Liver (tissue), 9 donors: Measurements from ENCODE around the gene SFT2D1. TPM values are rescaled to one million over a fixed set of nuclear protein-coding genes. Genes with fewer than 3 reads are reported as not detected.

Experiments used
- DNase-seq: peaks from one replicate; pipeline ENCODE4 v3.0.0-alpha.2; 2017; ENCODE audit warnings: low spot score
- H3K27ac ChIP-seq, 2 donors: one replicate each; pipeline ENCODE4 v1.7.0; 2013; ENCODE audit warnings: inconsistent platforms in 2 of 2, low read length in 2 of 2, control low read depth in 1 of 2, low read depth in 1 of 2, mild to moderate bottlenecking in 1 of 2
- H3K27me3 ChIP-seq, 4 donors: one replicate each; pipeline versions ENCODE4 v1.6.1 to v1.7.0; 2013; ENCODE audit warnings: low read length in 3 of 4, inconsistent platforms in 1 of 4, mild to moderate bottlenecking in 1 of 4, moderate library complexity in 1 of 4; ENCODE audit not compliant: control insufficient read depth in 4 of 4, insufficient read depth in 4 of 4
- H3K36me3 ChIP-seq, 4 donors: one replicate each; pipeline versions ENCODE4 v1.6.1 to v1.7.0; 2013; ENCODE audit warnings: low read length in 3 of 4, mild to moderate bottlenecking in 3 of 4, low read depth in 1 of 4, moderate library complexity in 1 of 4; ENCODE audit not compliant: control insufficient read depth in 4 of 4, insufficient read depth in 3 of 4
- H3K4me1 ChIP-seq, 4 donors: one replicate each; pipeline versions ENCODE4 v1.6.1 to v1.7.0; 2013; ENCODE audit warnings: low read length in 3 of 4, mild to moderate bottlenecking in 3 of 4, moderate library complexity in 1 of 4; ENCODE audit not compliant: control insufficient read depth in 4 of 4, insufficient read depth in 4 of 4
- H3K4me3 ChIP-seq, 3 donors: one replicate each; pipeline versions ENCODE4 v1.6.1 to v1.7.0; 2013; ENCODE audit warnings: low read length in 3 of 3, control low read depth in 1 of 3, low read depth in 1 of 3, mild to moderate bottlenecking in 1 of 3
- H3K9ac ChIP-seq, 2 donors: one replicate each; pipeline ENCODE4 v1.7.0; 2013; ENCODE audit warnings: low read length in 2 of 2, mild to moderate bottlenecking in 2 of 2, moderate library complexity in 2 of 2, control low read depth in 1 of 2, low read depth in 1 of 2
- H3K9me3 ChIP-seq, 4 donors: one replicate each; pipeline versions ENCODE4 v1.6.1 to v1.7.0; 2013; ENCODE audit warnings: low read length in 3 of 4; ENCODE audit not compliant: control insufficient read depth in 4 of 4
- EGR1 ChIP-seq, 2 donors: IDR thresholded peaks; 2 replicates each; pipeline ENCODE4 v1.6.1; 2016 to 2018; ENCODE audit warnings: antibody characterized with exemption in 2 of 2, low read depth in 2 of 2
- FOXA2 ChIP-seq: IDR thresholded peaks from 2 replicates; pipeline ENCODE4 v1.6.1; 2016; ENCODE audit warnings: antibody characterized with exemption
- HNF4A ChIP-seq, 2 donors: conservative IDR thresholded peaks; 2 replicates each; pipeline ENCODE4 v1.6.1; 2016; ENCODE audit warnings: antibody characterized with exemption in 2 of 2, mild to moderate bottlenecking in 2 of 2
- JUND ChIP-seq, 2 donors: IDR thresholded peaks; 2 replicates each; pipeline ENCODE4 v1.6.1; 2016; ENCODE audit warnings: antibody characterized with exemption in 2 of 2
- NR2F2 ChIP-seq: IDR thresholded peaks from 2 replicates; pipeline ENCODE4 v1.6.1; 2016; ENCODE audit warnings: antibody characterized with exemption
- RXRA ChIP-seq, 2 donors: IDR thresholded peaks; 2 replicates each; pipeline ENCODE4 v1.6.1; 2017 to 2018; ENCODE audit warnings: antibody characterized with exemption in 2 of 2, mild to moderate bottlenecking in 1 of 2
- SP1 ChIP-seq: IDR thresholded peaks from 2 replicates; pipeline ENCODE4 v1.6.1; 2018; ENCODE audit warnings: antibody characterized with exemption, mild to moderate bottlenecking
- TAF1 ChIP-seq: conservative IDR thresholded peaks from 2 replicates; pipeline ENCODE4 v1.6.1; 2016; ENCODE audit warnings: antibody characterized with exemption, mild to moderate bottlenecking
- YY1 ChIP-seq: IDR thresholded peaks from 2 replicates; pipeline ENCODE4 v1.6.1; 2016; ENCODE audit warnings: antibody characterized with exemption, mild to moderate bottlenecking
- WGBS: extraction: QIAGEN DNeasy Blood & Tissue Kit; methylation state at CpG from one replicate; pipeline ENCODE4 v1.1.7; 2013; 5-methylcytosine and 5-hydroxymethylcytosine counted together
- polyA plus RNA-seq, 2 donors: library from polyadenylated mRNA; stranded (reverse) in 1 of 2; unstranded in 1 of 2; fragments of 200-250 nt in 1 of 2; fragments of >200 nt in 1 of 2; fragmentation: Nextera tagmentation in 1 of 2; extraction: Ambion mirVana in 1 of 2; gene quantifications; one replicate each; pipeline versions ENCODE4 v1.2.1 to v1.2.3, GENCODE V29; 2013 to 2015
- total RNA-seq, 2 donors: library from RNA; depleted of rRNA; stranded (reverse); fragments of >200 nt; gene quantifications; one replicate each; pipeline ENCODE4 v1.2.3, GENCODE V29; 2014
- TF ChIP-seq, protein P1 (sequence below): IDR thresholded peaks from 2 replicates; pipeline ENCODE4 v1.6.1; 2016; ENCODE audit warnings: antibody characterized with exemption, mild to moderate bottlenecking
- TF ChIP-seq, protein P2 (sequence below): IDR thresholded peaks from 2 replicates; pipeline ENCODE4 v1.6.1; 2016; ENCODE audit warnings: antibody characterized with exemption
- TF ChIP-seq, protein P3 (sequence below): fragments of 150-350 bp; IDR thresholded peaks from 2 replicates; pipeline ENCODE4 v1.5.1; 2017; ENCODE audit warnings: improper control_type of control experiment, low read depth, low read length; ENCODE audit not compliant: missing input control
- TF ChIP-seq, protein P4 (sequence below): IDR thresholded peaks from 2 replicates; pipeline ENCODE4 v1.6.1; 2016; ENCODE audit warnings: antibody characterized with exemption
- TF ChIP-seq, protein P5 (sequence below): IDR thresholded peaks from 2 replicates; pipeline ENCODE4 v1.6.1; 2016; ENCODE audit warnings: antibody characterized with exemption
- donor health status: healthy.
- donor health status: healthy.
- donor health status: healthy.
- donor health status: healthy.
- donor health status: healthy.

SFT2D1 gene
- total and polyA plus RNA-seq, 4 donors = 9.5 to 16.6 (median 15.2) TPM

DNA sequence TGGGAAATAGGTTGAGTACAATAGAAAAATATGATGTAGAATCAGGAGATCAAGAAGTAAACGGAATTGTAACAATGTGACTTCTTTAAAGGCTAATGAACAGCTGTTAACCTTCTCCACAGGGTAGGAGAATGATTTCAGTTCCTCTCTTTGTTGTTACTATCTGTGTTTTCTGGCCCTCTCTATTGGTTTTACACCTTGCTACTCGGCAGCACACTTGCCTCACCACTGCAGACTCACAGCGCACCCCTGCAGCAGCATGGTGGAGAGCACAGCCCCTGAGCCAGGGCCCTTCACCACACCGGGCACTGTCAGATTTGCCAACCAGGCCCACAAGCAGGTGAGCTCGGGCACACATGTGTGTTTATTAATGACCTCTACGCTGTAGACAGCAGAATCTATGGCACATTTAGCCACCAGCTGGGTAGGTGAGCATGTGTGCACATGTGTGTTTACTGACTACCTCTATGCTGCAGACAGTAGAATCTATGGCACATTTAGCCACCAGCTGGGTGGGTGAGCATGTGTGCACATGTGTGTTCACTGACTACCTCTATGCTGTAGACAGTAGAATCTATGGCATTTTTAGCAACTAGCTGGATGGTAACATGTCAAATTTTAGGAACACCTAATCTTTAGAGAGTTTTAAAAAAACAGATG lies 16.8 kb downstream of the SFT2D1 start:
- DNase-seq = no peak
- H3K27ac ChIP-seq = no peak overlapping the region
- H3K4me3 ChIP-seq = no peak overlapping the region
- H3K4me1 ChIP-seq = peaks cover 0 to 6% (median 2%) of the 10 kb centered on the region in 4 donors
- no peak overlapping the region for H3K9ac ChIP-seq
- WGBS = 92% methylated on average over 6 of the region's 6 CpGs
- H3K36me3 ChIP-seq = peaks cover 4 to 40% (median 22%) of the 10 kb centered on the region in 4 donors
- no peaks in the 10 kb centered on the region for H3K9me3 ChIP-seq
- H3K27me3 ChIP-seq = no peaks in the 10 kb centered on the region
- TF ChIP-seq, protein P1, sequence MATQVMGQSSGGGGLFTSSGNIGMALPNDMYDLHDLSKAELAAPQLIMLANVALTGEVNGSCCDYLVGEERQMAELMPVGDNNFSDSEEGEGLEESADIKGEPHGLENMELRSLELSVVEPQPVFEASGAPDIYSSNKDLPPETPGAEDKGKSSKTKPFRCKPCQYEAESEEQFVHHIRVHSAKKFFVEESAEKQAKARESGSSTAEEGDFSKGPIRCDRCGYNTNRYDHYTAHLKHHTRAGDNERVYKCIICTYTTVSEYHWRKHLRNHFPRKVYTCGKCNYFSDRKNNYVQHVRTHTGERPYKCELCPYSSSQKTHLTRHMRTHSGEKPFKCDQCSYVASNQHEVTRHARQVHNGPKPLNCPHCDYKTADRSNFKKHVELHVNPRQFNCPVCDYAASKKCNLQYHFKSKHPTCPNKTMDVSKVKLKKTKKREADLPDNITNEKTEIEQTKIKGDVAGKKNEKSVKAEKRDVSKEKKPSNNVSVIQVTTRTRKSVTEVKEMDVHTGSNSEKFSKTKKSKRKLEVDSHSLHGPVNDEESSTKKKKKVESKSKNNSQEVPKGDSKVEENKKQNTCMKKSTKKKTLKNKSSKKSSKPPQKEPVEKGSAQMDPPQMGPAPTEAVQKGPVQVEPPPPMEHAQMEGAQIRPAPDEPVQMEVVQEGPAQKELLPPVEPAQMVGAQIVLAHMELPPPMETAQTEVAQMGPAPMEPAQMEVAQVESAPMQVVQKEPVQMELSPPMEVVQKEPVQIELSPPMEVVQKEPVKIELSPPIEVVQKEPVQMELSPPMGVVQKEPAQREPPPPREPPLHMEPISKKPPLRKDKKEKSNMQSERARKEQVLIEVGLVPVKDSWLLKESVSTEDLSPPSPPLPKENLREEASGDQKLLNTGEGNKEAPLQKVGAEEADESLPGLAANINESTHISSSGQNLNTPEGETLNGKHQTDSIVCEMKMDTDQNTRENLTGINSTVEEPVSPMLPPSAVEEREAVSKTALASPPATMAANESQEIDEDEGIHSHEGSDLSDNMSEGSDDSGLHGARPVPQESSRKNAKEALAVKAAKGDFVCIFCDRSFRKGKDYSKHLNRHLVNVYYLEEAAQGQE = no peak
- TF ChIP-seq NR2F2 (no peak), FOXA2 (no peak), RXRA (IDR thresholded peaks at IDR 0.05) (no peak), YY1 (no peak), JUND (IDR thresholded peaks at IDR 0.05) (no peak), EGR1 (IDR thresholded peaks at IDR 0.05; ENCODE audit: low read depth in 2 of 2) (no peak), TAF1 (no peak), SP1 (no peak)
- TF ChIP-seq, protein P2, sequence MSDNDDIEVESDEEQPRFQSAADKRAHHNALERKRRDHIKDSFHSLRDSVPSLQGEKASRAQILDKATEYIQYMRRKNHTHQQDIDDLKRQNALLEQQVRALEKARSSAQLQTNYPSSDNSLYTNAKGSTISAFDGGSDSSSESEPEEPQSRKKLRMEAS = no peak
- TF ChIP-seq, protein P3, sequence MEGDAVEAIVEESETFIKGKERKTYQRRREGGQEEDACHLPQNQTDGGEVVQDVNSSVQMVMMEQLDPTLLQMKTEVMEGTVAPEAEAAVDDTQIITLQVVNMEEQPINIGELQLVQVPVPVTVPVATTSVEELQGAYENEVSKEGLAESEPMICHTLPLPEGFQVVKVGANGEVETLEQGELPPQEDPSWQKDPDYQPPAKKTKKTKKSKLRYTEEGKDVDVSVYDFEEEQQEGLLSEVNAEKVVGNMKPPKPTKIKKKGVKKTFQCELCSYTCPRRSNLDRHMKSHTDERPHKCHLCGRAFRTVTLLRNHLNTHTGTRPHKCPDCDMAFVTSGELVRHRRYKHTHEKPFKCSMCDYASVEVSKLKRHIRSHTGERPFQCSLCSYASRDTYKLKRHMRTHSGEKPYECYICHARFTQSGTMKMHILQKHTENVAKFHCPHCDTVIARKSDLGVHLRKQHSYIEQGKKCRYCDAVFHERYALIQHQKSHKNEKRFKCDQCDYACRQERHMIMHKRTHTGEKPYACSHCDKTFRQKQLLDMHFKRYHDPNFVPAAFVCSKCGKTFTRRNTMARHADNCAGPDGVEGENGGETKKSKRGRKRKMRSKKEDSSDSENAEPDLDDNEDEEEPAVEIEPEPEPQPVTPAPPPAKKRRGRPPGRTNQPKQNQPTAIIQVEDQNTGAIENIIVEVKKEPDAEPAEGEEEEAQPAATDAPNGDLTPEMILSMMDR = no peak
- TF ChIP-seq, protein P4, sequence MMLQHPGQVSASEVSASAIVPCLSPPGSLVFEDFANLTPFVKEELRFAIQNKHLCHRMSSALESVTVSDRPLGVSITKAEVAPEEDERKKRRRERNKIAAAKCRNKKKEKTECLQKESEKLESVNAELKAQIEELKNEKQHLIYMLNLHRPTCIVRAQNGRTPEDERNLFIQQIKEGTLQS = no peak
- TF ChIP-seq, protein P5, sequence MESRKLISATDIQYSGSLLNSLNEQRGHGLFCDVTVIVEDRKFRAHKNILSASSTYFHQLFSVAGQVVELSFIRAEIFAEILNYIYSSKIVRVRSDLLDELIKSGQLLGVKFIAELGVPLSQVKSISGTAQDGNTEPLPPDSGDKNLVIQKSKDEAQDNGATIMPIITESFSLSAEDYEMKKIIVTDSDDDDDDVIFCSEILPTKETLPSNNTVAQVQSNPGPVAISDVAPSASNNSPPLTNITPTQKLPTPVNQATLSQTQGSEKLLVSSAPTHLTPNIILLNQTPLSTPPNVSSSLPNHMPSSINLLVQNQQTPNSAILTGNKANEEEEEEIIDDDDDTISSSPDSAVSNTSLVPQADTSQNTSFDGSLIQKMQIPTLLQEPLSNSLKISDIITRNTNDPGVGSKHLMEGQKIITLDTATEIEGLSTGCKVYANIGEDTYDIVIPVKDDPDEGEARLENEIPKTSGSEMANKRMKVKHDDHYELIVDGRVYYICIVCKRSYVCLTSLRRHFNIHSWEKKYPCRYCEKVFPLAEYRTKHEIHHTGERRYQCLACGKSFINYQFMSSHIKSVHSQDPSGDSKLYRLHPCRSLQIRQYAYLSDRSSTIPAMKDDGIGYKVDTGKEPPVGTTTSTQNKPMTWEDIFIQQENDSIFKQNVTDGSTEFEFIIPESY = no peak

DNA sequence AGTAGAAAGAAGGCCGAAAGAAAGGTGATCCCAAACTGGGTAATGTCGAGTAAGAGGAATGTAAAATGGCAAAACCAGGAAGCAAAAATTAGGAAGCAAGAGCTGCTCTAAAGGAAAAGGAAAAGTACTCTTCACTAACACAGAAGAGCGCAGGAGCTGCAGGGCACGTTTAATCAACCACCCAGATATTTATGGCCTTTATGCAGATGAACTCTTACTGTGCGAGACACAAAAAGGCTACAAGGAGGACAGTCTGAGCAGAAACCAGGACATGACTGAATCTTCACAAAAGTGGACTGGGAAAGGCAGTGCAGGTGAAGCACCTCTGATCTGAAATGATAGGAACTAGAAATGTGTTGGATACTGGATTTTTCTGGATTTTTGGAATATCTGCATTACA lies 18.9 kb downstream of the SFT2D1 start:
- no peak for DNase-seq
- H3K9me3 ChIP-seq = no peaks in the 10 kb centered on the region
- no peaks in the 10 kb centered on the region for H3K4me1 ChIP-seq
- no peak overlapping the region for H3K27ac ChIP-seq
- WGBS = 93% methylated on average over 5 of the region's 5 CpGs
- no peak overlapping the region for H3K9ac ChIP-seq
- H3K36me3 ChIP-seq = peaks cover 5 to 34% (median 23%) of the 10 kb centered on the region in 4 donors
- no peak overlapping the region for H3K4me3 ChIP-seq
- no peaks in the 10 kb centered on the region for H3K27me3 ChIP-seq
- TF ChIP-seq, protein P3 = no peak
- TF ChIP-seq, protein P1 = no peak
- TF ChIP-seq NR2F2 (no peak), JUND (IDR thresholded peaks at IDR 0.05) (no peak), YY1 (no peak), HNF4A (conservative IDR thresholded peaks at IDR 0.05) (no peak)
- TF ChIP-seq, protein P2 = no peak
